ENCODE data around the gene PTPRS.
A peak's percentile ranks its signal among the peaks of the same experiment; 100 is the strongest.

The PTPRS gene

DNA sequence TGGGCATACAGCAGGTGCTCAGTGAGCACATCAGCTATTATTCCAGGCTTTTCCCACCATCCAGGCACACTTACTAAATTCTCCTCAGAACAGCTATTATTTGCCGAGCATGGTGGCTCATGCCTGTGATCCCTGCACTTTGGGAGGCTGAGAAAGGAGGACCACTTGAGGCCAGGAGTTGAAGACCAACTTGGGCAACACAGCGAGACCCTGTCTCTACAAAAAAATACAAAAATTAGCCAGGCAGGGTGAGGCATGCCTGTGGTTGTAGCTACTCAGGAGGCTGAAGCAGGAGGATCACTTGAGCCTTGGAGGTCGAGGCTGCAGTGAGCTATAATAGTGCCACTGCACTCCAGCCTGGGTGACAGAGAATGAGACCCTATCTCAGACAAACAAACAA, 35.4 kb downstream of the PTPRS start:
- no peak for DNase-seq

DNA sequence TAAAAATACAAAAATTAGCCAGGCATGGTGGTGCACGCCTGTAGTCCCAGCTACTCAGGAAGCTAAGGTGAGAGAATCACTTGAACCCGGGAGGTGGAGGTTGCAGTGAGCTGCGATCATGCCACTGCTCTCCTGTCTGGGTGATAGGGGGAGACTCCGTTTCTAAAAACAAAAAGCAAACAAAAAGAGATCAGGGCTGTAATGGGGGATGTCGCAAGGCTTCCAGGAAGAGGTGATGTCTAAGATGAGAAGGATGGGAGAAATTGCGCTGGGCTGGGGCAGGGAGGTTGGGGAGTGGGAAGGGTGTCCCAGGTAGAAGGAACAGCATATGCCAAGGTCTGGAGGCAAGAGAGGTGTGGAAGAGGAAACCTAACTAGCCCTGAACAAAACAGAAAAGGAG, 36.1 kb downstream of the PTPRS start:
- DNase-seq: no peak

DNA sequence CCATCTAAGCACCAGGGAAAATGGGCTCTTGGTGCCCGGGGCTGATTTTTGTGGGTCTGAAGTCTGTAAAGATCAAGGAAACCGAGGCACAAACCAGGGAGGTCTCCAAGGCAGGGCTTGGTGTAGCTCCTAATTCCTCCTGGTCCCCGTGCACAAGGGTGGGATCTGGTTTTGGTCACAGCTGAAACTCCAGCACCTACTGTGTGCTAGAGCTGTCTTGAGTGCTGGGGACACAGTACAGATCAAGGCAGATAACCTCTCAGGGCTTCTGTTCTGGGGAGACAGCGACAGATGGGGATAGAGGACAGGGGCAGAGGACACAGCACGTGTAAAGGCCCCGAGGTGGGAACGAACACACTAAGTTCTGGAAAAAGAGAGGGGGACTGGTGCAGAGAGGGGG, 37.4 kb downstream of the PTPRS start:
- no peak for DNase-seq

DNA sequence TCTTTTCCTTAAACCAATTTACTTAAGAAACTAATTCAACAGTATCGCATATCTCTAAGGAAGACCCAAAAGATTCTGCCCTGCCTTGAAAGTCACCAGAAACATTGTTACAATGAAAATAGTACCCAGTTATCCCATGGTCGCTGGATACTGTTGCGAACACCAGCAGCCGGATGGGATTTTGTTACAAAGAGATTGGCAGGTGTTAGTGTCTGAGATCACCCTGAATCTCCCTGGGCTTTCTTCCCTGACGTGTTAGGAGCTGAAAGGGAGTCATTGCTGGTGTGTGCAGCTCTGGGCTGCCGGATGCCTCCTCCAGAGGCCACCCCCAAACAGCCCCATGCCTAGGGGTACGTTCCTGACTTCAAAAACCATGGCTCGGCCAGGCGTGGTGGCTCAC, 38.2 kb downstream of the PTPRS start:
- DNase-seq: no peak

DNA sequence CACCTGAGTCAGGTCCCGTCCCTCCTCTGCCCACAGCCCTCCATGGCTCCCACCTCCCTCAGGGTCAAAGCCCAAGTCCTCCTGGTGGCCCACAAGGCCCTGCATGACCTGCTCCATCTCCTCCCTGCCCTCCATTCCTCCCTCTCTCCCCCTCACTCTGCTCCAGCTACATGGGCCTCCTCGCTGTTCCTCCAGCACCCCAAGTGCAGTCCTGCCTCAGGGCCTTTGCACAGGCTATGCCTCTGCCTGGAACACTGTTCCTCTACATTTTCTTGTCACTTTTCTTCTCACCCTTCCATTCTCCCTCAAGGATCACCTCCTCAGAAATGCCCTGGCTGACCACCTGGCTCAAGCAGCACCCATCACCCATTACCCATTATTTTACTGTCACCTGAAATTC, 41.5 kb downstream of the PTPRS start:
- DNase-seq: no peak

DNA sequence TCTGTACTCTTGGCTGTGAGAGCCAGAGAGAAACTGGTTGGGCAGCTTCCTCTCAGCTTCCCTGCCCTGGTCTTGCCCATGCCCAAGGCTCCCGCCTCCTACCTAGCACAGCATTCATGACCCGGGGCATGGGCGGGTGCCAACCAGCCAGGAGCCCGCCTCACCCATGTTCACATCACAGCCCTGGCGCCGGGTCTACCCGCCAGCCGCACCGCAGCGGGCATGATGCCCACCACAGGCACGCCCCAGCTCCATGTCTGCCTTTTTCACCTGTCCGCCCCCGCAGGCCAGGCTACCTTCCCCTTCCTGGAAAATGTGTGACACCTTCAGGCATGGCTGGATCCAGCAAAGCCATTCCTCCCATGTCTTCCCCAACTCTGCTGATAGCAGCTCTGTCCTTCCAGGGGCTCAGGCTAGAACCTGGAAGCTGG, 42.1 kb downstream of the PTPRS start:
- DNase-seq: no peak

DNA sequence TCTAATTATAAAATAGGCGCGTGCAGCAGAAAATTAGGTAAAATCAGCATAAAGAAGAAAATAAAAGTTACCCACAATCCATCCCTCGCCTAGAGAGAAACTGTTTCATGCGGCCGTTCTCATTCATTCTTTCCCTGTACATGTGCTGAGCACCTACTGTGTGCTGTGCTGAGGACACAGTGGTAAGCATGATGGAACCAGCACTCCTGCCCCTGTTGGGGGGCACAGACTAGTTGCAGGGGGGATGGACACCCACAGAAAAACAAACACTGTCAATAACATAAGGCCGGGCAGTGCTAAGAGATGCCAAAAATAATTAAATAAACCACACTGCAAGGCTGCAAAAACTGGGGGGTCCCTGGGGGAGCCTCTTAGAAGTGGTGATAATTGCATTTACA, 43.3 kb downstream of the PTPRS start:
- DNase-seq: no peak

DNA sequence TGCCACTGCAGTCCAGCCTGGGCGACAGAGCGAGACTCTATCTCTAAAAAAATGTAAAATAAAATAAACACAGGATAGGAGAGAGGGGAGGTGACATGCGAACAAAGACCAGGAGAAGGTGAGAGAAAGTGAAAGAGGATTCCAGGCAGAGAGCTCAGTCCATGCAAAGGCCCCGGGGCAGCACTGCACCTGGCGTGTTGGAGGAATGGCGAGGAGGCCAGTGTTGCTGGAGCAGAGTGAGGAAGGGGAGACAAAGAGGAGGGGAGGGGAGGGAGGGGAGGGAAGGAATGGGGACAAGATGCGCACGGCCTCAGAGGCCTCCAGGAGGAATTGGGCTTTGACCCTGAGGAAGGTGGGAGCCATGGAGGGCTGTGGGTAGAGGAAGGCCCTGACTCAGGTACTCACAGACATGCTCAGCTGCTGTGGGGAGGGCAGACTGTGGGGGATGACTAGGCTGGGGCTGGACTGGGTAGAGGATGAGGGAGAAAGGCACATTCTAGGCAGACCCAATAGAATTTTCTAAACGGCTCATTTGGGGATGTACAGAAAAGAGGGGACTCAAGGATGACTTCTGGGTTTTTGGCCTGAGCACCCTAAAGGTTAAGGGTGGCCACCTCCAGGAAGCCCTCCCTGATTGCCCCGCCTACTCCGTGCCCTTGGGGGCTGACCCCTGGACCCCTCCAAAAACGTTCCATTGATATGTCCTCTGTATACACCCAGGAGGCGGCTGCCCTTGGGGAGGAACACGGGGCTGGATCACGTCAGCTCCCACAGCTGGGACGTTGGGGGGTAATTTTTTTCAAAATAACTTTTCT, 43.9 kb downstream of the PTPRS start:
- no peak for DNase-seq

DNA sequence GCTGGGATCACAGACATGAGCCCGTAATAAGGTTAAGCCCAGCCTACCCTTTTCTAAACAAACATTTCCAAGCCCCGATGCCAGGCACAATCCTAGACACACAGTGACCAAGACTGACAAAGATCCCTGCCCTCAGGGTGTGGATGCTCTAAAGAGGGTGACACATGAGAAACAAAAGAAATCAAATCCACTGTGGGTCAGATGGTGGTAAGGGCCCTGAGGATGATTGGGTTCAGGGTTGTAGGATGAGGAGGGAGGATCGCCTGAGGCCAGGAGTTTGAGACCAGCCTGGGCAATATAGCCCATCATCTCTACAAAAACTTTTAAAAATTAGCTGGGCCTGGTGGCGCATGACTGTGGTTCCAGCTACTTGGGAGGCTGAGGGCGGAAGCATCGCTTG, 44.6 kb downstream of the PTPRS start:
- DNase-seq: no peak

DNA sequence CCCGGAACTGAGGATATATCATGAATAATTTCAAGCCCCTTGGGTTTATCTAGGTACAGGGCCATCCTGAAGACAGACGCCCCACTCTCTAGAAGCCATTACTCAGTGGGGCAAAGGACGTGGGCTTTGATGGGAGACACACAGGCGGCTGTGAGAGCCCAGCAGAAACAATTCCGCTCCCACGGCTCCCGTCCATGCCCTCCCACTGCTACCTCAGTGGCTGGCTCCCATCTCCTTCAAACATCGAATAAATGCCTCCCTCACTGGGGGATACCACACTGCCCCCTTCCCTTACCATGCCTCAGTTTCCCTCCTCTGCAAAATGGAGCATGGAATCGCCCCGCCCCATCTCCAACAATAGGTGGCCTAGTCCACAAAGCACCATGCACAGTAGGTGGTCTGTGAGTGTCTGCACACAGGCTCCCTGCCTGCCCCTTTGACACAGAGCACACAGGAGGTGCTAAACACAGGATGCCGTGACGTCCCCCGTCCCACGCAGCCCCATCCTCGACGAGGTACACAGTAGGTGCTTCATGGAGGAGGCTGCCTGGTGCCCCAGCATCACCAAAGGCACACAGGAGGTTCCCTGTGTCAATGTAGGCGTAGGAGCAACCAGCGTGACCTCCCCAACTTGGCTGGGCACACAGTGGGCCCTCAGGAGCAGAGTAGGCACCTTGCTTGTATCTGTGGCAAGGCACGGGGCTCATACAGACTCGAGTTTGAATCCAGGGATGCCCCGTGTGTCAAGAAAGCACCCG, 46.0 kb downstream of the PTPRS start:
- DNase-seq: no peak

DNA sequence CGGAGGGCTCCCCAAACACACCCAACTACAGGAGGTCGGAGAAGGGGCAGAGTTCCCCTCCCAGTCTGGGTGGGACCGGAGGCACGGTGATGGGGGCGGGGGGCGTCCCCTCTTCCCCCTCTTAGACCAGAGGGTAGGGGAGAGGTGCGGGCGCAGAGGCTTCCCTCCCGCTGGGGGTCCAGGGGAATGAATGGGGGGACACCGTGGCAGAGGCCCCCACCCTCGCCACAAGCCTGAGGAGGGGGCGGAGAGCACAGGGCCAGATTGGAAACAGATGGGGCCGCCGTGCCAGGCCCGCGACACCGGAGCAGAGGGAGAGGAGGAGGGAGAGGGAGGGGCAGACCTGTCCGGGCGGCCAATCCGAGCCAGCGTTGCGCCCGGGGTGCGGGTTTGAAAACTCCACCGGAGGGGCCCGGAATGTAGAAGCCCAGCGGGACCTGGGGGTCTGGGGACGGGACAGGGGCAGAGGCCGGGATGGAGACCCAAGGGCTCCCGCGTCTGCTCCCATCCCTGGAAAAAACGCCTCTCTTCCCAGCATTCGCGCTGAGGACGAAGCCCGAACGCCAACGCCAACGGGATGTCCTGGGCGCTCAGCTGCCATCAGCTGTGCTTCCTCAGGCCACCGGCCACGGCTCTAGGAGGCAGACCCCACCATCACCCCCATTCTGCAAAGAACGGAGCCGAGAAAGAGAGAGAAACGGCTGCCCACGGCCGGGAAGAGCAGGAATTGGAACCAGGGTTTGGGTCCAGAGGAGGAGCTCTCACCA, 46.8 kb downstream of the PTPRS start:
- DNase-seq: no peak

DNA sequence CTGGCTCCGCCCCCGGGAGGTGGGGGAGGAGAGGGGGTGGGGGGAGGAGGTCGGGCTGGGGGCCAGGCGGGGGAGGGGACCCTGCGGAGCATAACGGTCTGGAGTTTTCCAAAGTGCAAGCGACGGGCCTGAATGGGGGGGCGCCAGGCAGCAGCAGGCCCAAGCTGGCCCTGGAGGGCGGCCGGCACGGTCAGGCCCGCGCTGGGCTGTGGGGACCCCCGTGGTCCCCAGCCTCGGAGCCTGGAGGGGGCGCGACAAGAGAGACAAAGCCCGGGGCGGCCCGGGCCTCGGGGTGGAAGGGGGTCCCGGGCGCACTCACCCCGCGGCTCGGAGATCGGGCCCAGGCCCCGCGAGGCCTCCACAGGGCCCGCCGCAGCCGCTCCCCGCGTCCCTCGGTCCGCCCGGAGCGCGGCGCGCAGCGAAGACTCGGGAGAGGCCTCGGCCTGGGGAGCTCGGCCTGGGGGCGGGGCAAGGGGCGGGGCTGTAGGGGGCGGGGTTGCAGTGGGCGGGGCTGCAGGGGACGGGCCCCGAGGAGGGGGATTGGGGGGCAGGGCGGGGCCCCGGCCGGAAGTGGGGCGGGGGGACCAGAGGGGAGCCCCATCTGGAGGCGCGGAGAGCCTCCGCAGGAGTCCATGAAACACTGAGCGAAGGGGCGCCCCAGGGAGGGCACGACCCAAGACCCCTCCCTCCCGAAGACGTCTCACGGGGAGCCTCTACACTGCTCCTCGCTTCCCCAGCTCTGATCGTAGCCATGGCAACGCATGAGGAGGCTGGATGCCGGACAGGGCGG, 47.6 kb downstream of the PTPRS start:
- DNase-seq: peak; percentile 65

DNA sequence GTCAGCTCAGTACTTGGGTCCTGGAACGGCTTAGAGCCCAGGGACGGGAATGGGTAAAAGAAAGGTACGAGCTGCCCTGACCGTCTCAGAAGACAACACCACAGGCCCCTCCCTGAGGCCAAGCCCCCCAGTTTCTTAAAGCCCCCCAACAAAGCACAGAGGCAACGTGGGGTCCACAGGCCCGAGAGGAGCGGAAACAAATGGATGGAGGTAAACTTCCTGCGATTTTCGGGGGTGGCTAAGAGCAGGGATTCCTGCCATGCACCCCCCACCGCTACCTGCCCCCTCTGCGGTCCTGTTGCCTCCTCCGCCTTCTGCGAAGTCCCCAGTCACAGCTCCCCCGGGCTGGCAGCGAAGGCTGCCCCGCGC, 48.2 kb downstream of the PTPRS start:
- DNase-seq: peak; percentile 47

DNA sequence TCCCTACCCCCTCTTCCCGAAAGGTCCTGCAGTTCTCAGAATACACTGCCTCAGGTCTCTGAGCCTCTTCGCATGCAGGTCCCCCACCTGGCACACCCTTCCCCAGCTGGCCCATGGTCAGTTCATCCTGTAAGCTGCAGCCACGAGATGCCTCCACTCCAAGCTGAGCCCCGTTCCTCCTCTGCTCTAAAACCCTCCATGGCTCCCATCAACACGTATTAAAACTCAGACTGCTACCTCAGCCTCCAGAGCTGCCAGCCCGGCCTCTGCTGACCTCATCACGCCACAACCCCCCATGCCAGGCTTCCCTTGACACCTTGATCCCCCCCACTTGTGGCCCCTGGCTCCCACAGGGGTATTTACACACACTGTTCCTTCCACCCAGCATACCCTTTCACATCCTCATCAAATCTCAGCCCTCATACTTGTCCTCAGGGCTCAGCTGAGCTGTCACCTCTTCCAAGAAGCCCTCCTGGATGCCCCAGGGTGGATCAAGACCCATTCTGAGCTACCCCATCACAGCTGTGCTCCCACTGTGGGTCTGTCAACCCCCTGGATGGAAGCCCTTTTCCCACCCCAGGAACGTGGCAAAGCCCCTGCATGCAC, 48.9 kb downstream of the PTPRS start:
- no peak for DNase-seq

All from stimulated activated CD8-positive, alpha-beta memory T cell treated with anti-CD3 and anti-CD28 coated beads, Interleukin-4, amount 100 ng/mL, for 48 hours (primary cell).